HG02642 (cell line): Measurements from ENCODE around the gene ARID3B.
"Not testable (repeated sequence)": the region's sequence is repeated elsewhere in the genome, so short reads cannot be mapped to it uniquely, and the experiment has no call there.

ENCODE experiments used
- ATAC-seq: cut with Tn5 transposase; IDR thresholded peaks from one replicate; pipeline ENCODE4 v1.9.1; 2021; ENCODE audit warnings: mild to moderate bottlenecking; ENCODE audit not compliant: unreplicated experiment, poor library complexity

ARID3B gene

DNA sequence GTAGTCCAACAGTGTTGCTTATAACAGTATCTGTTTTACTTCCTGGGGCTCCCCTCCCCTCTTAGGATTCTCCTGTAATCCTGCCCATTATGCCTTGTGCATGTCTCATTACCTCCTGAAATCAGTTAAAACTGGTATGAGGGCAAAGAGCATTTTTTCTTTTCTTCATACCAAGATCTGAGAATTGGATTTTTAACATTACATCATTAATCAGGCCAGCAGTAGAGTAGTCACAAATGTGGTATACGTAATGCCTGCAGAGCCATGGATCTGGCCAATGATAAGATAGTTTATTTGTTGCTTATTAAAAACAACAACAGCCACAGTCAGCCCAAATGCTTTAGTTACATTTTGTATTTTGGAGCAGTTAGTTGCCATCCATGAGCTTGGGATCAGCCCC lies 23.2 kb downstream of the ARID3B start:
- no peak for ATAC-seq

DNA sequence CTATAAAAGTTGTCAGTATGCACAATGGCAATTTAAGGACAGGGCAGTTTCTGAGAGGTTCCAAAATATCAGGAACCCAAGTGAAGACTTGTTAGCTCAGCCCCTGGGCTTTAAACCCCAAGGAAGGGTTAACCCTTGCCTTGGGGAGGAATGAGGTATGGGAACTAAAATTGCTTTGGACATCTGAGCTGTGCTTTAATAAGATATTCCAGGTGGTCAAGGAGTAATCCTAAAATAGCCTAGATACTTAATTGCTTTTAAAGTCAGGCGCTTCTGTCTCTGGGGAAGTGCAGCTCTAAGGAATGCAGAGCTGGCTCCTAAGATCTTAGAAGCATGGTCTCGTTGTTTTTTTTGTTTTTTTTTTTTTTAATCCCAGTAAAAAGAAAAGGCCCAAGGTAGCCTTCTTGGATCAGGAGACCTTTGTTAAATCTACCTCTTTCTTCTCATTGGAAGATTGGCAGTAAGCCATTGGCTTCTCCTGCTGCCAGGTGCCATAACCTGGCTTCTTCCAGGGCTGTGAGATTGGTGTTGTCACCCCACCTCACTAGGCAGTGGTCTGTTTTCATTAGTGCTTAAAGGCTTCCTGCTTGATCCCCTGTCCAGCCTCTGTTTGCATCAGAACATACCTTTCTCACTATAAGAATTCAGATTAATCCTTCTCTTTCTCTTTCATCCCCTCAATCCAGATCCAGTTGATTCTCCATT lies 24.5 kb downstream of the ARID3B start:
- ATAC-seq: no peak

DNA sequence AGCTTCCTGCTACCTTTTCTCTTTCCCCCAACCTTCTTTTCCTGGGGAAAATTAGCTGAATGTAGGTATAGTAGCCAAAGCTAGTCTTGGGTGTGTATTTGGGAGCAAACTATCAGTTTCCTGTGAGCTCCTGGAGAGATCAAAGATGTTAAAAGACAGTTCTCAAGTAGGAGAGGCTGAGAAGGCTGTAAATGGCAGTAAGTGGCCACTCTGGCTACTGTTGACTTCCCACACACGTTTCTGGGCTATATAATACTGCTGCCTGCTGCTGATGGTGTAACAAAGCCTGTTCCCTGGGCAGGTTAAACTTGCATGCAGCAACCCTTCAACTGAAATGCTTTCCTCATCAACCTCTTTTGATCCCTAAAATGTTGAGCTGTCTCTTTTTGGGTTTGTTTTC lies 27.6 kb downstream of the ARID3B start:
- no peak for ATAC-seq

DNA sequence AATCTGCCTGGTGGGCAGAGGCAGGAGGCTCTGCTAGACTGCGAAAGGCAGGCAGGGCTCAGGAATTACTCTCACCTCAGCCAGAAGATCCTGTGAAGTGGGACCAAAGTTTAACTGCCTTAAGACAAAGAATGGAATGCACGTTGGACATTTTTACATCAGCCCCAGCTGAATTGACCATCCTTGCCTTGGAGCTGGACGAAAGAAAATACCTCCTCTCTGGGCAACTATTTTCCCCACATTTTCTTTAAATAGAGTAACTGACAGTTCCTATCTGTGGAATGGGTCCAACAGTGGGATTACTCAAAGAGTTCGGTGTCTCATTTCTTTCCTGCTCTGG lies 28.7 kb downstream of the ARID3B start:
- ATAC-seq: no peak

DNA sequence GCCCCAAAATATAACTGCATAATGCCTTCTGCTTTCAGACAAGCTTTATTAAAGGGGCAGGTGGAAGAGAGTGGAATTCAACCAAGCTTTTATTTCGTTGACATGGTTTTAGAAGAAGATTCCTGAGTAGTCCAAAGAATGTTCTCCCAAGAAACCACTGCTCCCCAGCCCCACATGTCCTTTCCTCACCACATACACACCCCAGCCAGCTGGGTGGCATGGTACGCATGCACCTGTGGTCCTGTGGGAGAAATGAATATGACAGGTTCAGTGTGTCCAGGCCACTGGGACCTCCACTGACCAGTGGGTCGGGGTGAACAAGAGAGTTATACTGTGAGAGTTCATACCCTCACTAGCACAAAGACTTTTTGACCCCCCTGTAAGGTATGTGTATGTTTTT lies 30.2 kb downstream of the ARID3B start:
- ATAC-seq: no peak

DNA sequence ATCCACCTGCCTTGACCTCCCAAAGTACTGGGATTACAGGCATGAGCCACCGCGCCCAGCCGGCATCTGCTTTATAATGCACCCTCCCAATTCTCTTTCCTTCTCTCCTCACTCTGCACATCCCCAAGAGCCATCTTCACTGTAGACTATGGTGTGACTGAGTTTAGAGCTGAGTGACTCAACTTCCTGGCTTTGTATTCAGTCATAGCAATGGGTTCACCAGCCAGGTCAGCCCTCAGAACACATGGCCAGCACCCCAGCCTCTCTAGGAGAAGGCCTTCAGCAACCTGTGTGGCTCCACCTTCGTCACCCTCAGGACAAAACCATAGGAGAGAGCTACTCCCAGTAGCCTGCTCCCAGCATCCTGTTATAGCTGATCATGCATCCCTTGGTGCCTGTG lies 33.0 kb downstream of the ARID3B start:
- ATAC-seq: no peak

DNA sequence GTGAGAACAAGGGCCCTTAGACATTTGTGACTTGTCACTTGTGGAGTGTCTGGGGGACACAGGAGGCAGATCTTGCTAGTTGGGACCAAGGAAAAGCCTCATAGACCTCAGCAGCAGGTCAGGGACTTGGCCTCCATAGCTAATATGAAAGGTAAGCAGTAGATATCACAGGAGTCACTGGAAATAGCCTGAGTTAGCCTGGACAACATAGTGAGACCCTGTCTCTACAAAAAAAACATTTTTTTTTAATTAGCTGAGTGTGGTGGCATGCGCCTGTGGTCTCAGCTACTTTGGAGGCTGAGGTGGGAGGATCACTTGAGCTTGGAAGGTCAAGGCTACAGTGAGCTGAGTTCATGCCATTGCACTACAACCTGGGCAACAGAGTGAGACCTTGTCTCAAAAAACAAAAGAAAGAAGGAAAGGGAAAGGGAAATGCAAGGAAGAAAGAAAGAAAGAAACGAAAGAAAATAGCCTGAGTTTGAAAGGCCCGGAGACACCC lies 37.5 kb downstream of the ARID3B start:
- ATAC-seq: no peak

DNA sequence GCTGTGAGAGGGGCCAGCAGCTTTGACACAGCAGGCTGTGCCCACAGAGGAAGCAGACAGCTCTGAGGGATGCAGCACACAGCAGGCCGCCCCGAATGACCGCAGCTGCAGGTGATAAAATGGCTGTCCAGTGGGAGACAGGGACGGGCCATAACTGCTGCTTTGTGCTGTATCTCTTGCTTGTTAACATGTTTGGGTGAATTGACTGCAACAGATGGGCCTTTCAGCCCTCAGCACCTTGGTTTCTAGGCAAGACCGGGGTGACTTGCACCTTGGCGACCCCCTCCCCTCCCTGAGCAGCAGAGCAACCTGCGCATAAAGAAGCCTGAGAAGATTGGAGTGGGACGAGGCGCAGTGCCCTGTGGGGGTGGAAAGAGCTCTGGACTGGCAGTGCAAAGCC lies 38.0 kb downstream of the ARID3B start:
- ATAC-seq: no peak

DNA sequence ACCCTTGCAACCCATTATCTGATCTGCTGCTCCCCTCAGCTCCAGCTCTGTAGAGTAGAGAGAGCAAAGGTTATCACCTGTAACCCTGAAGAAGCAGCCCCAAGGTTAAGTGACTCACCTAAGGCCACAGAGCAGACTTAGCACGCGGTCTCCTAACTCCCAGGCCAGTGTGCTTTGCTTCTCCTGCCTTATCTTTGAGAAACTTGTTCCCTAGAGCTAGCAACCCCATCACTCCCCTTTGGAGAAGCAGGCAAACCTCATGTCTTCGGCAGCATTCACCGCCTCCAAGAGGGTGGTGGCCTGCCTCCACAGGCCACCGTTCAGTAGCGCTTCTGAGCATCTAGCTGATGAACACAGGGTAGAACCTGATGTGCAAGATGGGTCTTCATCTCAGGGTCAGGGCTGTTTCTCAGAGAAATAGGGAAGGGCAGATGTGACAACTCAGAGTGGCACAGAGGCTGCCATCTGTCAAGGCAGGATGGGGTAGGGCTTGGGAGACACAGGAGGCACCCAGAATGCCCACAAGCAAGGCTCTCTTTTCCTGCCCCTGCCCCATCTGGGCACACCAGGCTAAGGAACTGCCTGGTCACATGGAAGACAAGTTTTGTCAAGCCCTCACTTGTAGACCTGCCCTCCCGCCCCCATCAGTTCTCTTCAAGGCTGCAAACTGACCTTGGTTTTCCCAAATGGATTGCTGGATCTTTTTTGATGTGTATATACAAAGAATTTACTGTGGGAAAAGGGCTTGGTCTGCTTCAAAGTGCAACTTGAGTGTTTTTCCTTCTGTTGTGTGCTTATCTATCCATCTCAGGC lies 39.7 kb downstream of the ARID3B start:
- ATAC-seq: no peak

DNA sequence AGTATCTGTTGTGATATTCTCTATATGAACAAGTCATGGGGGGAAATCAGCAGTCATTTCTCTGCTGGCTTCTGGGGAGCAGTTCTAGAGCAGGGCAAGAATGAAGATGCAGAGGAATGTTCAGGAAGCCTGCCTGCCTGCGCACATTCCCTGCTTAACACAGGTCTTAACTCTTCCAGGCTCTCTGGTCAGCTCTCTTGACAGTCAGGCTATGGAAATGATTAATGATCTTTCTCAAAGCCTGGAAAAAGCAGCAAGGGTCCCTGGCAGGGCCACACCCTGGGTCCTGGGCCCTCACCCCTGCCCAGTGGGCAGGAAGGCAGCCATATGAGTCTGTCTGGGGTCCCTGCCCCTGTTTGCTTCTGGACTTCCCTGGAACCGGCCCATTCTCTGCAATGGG lies 43.2 kb downstream of the ARID3B start:
- ATAC-seq: no peak

DNA sequence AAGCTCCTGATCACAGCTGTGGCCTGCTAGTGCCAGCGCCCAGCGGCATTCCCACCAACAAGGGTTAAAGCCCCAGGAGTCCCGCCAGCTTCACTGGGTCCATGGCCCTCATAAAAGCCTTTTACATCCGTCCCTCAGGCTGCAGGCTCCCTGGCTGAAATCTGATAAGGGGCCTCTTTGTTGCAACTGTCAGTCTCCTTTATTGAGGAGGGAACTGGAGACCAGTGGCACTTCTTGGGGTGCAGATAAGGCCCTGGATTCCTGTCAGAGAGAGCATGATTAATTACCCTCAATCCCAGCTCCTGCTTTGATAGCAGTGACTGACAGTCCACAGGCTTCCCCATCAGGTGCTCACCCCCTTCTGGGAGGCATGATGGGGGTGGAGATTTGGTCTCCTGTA lies 43.8 kb downstream of the ARID3B start:
- ATAC-seq: no peak

DNA sequence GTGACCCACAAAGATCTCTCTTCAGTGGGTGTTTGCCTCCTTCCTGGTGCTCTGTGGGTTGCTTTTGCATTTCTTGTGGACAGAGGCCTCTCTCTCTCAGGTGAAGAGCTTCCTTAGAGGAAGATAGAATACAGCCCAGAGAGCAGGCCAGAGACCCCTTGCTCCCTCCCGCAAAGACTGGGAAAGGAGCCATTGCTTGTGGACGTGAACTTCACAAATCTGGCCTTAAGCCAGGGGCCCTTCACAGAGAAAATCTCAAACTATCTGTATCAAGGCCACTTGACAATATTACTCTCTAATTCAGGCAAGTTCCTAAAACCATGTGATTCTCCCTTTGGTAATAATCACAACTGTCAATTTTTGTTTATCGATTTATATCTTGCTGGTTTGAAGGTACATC lies 44.2 kb downstream of the ARID3B start:
- no peak for ATAC-seq

DNA sequence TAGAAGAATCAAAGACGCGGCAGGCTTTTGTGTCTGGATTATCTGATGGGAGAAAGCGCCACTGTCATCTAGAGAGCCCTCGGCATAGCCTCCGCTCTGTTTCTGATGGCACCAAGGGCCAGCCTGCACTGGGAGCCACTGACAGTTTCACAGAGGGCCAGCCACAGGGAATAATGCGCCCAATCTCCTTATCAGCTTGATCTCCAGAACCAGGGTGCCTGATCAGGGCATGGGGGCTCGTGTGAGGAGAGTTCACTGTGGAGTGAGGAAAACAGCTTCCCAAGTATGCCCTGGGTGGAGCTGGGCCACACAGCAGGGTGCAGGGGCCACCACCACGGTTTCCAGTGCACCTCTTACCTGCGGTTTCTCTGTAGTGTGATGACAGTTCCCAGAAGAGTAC lies 44.8 kb downstream of the ARID3B start:
- ATAC-seq: no peak

DNA sequence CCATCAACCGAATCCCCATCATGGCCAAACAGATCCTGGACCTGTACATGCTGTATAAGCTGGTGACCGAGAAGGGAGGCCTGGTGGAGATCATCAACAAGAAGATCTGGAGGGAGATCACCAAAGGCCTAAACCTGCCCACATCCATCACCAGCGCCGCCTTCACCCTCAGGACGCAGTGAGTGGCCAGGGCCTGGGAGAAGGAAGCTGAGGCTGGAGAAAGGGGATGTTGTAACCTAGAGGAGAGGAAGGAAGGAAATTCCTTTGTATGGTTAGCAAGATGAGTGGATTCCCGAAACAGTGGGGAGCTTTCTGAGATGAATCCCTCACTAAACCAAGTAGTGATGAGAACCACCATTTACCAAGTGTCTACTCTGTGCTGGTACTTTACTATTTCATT lies 48.8 kb downstream of the ARID3B start:
- no peak for ATAC-seq

DNA sequence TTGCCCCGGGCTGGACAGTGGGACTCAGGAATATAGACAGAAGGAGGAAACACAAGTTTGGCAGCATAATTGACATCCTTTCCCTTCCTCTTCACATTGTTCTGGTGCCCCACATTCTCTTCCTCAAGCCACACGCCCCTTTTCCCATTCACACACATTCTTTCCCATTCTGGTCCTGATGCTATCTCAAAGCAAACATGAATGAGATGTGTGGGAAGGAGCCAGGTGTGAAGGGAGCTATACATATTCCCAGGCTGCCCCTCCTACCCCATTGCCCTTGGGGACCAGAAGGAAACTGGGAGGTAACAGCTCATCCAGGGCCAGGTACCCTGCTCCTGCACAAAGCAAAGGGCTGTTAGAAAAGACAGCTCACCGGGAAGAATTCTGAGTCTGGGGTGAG lies 51.2 kb downstream of the ARID3B start:
- no peak for ATAC-seq

DNA sequence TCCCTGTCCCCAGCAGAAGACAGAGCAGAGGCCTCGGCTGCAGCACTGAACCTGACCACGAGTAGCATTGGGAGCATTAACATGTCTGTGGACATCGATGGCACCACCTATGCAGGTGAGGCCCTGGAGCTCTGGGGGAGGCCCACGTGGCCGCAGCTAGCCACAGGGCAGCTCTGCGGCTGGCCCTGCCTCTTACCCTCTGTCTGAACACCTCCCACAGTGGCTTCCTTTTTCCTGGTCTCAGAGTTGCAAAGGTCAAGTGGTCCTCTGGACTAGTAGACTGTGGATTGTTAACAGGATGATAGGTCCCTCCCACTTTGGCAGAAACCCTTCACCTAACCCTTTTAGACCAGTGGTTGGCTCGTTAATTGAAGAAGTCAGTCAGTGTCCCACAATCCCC lies 52.1 kb downstream of the ARID3B start:
- ATAC-seq: no peak

DNA sequence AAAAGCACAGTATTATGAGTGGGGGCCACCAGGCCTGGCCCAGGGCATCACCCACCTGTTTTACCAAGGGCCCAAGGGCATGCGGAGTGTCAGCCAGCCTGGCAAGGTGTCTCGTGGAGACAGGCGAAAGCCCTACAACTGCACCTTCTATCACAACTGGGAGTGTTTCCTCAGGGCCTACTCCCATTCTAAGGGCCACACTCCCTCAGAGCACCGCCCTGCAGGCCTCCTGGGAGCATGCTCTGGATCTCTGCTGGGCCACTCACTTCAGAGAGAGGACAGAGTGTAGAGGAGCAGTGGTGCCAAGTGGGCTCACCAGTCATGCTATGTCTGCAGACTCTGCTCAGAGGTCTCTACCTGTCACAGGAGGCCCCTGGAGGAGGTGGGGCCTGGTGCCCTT lies 53.4 kb downstream of the ARID3B start:
- no peak for ATAC-seq

DNA sequence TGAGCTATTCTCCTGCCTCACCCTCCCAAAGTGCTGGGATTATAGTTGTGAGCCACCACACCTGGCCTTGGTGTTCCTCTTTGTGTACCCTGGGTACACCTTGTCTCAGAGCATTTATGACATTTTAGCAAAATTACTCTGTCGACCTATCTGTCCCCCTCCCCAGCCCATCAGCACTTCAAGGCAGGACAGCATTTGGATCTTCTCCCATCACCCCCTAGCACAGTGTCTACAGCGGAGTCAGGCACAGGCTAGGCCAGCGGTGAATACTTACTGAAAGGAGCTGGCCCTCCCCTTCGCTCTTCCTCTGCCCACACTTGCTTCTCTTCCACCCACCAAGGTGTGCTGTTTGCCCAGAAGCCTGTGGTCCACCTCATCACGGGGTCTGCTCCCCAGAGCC lies 54.3 kb downstream of the ARID3B start:
- ATAC-seq: no peak

DNA sequence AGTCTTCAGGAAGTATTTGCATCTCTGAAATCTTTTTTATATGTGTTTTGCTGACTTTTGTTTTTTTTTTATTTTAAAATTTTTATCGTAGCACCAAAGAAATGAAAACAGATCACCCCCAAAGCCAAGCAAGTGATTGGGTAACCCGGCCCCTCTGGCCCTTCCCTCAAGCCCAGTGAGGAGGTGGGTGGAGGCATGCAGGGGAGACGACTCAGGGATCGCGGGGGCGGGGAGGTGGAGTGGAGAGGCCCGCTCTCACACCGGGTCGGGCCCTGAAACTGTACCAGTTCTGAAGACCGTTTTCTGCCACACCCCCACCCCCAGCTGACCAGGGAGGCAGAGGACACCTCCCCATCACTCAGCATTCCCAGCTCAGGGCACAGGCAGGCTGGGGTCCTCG lies 55.7 kb downstream of the ARID3B start:
- ATAC-seq: not testable (repeated sequence)

DNA sequence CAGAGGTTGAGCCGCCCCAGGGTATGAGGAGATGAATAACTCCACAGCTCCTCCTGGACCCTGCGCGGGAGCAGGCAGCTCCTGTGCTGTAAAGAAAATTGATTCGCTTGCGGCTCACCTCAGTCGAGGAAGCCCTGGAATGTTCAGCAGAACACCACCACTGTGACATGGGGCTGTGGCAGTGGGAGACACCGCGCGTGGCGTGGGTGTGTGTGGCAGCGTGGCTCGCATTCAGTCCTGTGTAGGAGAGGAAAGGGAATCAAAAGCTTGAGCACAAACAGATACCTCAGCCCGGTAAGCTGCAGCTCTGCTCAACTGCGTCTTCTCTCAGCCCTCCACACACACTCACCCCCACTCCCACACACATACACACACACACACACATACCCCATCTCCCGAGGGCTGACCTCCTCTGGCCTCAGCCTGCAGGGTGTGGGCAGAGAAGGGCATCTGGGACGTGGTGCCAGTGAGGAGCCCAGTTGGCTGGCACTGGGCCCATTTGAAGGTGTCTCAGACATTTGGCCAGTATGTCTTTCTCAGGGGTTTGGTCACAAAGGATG lies 56.2 kb downstream of the ARID3B start:
- ATAC-seq: not testable (repeated sequence)

DNA sequence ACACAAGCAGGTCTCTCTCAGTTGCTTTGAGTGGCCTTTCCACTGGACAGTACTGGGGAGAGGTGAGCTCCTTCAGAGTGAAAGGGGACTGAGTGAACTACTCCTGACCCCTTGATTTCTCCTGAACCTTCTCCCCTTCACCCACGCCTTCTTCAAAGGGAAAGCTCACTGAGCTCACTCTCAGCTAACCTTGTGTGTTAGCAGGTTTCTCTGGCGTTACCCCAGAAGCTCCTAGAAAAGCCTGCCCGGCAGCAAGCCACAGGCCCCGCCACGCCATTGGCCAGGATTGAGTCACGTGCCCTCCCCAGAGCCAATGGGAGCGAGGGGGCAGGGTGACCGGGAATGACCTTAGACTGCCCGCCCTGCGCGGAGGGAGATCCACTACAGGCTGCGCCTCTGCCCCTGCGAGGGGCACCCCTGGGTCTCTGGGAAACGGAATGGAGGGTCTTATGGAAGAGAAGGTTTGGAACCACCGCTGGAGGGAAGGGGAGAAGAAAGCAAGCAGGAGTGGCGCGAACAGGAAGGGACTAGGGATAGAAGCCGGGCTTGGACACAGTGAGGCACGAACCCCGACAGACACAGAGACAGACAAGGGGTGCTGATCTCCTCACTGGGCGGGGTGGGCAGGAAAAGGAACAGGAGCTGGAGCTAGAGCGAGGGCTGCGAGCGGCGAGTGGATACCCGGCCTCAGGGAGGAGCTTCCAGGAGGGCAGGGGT lies 57.3 kb downstream of the ARID3B start:
- peak; percentile 91 for ATAC-seq
